Suprapubic skin (tissue), 3 donors: ENCODE measurements around the gene CFAP74.

Source experiments
- POLR2A ChIP-seq, 2 donors: fragments of 450-650 bp; IDR thresholded peaks; one replicate each; pipeline ENCODE4 v1.6.1; 2017; ENCODE audit warnings: antibody characterized with exemption in 2 of 2, mild to moderate bottlenecking in 2 of 2, moderate library complexity in 2 of 2
- TF ChIP-seq, protein P1 (sequence below), 2 donors: fragments of 200-600 bp in 1 of 2; fragments of 450-650 bp in 1 of 2; sonication (generic) in 1 of 2; IDR thresholded peaks; one replicate each; pipeline ENCODE4 v1.5.1; 2016 to 2019; ENCODE audit warnings: antibody characterized with exemption in 2 of 2, mild to moderate bottlenecking in 1 of 2, moderate library complexity in 1 of 2

DNA sequence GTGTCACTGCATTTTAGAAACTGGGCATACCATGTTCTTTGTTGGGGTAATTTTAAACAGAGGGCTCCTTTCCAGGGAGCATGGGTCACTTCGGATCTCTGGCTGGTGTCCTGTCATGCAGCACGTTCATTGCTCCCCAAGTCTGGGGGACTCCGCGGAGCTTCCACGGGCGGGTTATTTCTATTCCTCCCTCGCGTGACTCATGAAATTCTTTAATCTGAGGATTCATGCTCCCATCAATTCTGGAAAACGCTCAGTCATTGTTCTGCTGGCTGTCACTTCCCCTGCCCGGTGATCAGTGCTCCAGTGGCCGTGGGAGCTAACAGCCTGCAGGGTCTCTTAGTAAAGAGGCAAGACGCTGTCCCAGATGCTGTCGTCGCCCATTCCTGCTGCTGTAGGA, 28.1 kb downstream of the CFAP74 start:
- TF ChIP-seq, protein P1, sequence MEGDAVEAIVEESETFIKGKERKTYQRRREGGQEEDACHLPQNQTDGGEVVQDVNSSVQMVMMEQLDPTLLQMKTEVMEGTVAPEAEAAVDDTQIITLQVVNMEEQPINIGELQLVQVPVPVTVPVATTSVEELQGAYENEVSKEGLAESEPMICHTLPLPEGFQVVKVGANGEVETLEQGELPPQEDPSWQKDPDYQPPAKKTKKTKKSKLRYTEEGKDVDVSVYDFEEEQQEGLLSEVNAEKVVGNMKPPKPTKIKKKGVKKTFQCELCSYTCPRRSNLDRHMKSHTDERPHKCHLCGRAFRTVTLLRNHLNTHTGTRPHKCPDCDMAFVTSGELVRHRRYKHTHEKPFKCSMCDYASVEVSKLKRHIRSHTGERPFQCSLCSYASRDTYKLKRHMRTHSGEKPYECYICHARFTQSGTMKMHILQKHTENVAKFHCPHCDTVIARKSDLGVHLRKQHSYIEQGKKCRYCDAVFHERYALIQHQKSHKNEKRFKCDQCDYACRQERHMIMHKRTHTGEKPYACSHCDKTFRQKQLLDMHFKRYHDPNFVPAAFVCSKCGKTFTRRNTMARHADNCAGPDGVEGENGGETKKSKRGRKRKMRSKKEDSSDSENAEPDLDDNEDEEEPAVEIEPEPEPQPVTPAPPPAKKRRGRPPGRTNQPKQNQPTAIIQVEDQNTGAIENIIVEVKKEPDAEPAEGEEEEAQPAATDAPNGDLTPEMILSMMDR (IDR thresholded peaks at IDR 0.05) = no peak
- TF ChIP-seq POLR2A (IDR thresholded peaks at IDR 0.05) = no peak
